TTC549 (cell line): ENCODE results near the gene PAX6.

Experiments
- FAIRE-seq: peaks from 2 replicates; lab custom pipeline; 2012; peaks lifted over from hg19 to GRCh38; lab: Jason Lieb, UNC

Gene PAX6

GRCh38 chr11:31808721-31809540 is 2.2 kb downstream of the PAX6 start:
- no peak for FAIRE-seq

- no peak for FAIRE-seq
Observed at GRCh38 chr11:31807799-31808667, 3.1 kb downstream of the PAX6 start.

- FAIRE-seq = no peak
Observed at GRCh38 chr11:31806928-31807798, 4.0 kb downstream of the PAX6 start.

GRCh38 chr11:31806186-31806927 is 4.8 kb downstream of the PAX6 start:
- FAIRE-seq = no peak

- FAIRE-seq = no peak
Observed at GRCh38 chr11:31805629-31806185, 5.4 kb downstream of the PAX6 start.

- no peak for FAIRE-seq
Observed at GRCh38 chr11:31805037-31805628, 6.0 kb downstream of the PAX6 start.

GRCh38 chr11:31804312-31805036 is 6.6 kb downstream of the PAX6 start:
- FAIRE-seq = no peak

GRCh38 chr11:31803813-31804311 is 7.3 kb downstream of the PAX6 start:
- FAIRE-seq = no peak

GRCh38 chr11:31802990-31803812 is 7.9 kb downstream of the PAX6 start:
- FAIRE-seq = no peak

GRCh38 chr11:31802609-31802989 is 8.5 kb downstream of the PAX6 start:
- no peak for FAIRE-seq

- FAIRE-seq = no peak
Observed at GRCh38 chr11:31802000-31802551, 9.0 kb downstream of the PAX6 start.

- FAIRE-seq = no peak
Observed at GRCh38 chr11:31801298-31801702, 9.8 kb downstream of the PAX6 start.

- no peak for FAIRE-seq
Observed at GRCh38 chr11:31800398-31801265, 10.5 kb downstream of the PAX6 start.

GRCh38 chr11:31799435-31800397 is 11.4 kb downstream of the PAX6 start:
- FAIRE-seq = no peak

GRCh38 chr11:31798554-31799434 is 12.3 kb downstream of the PAX6 start:
- FAIRE-seq = no peak
